HG02588 (cell line): Measurements from ENCODE around the gene ACACA.
"Not testable (repeated sequence)": the region's sequence is repeated elsewhere in the genome, so short reads cannot be mapped to it uniquely, and the experiment has no call there.

Experiments used
- ATAC-seq: cut with Tn5 transposase; IDR thresholded peaks from one replicate; pipeline ENCODE4 v1.9.1; 2021; ENCODE audit warnings: mild to moderate bottlenecking, moderate library complexity; ENCODE audit not compliant: unreplicated experiment

ACACA gene

DNA sequence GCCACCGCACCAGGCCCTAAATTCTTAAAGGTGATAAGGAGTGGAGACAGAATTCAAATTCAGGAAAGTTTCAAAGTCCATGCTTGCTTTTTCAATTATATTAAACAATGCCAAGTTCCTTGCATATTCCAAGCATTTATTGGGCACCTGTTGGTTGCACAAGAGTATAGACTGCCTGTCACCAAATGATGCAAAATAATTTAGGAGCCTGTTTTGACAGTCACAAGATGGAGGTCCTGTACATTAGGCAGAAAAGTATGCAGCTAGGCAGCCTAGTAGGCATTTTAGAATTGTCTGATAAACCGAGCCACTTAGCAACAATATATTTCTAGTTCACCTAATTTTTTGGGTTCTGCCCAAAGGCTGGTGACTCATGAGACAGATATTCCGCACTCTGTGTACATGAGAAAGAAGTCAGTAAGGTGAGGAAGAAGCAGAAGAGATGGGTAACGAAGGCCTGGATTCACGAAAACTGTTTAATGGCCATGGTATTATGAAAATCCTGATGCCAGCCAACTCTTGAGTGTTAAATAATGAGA is 7.3 kb downstream of the ACACA start:
- ATAC-seq = no peak

DNA sequence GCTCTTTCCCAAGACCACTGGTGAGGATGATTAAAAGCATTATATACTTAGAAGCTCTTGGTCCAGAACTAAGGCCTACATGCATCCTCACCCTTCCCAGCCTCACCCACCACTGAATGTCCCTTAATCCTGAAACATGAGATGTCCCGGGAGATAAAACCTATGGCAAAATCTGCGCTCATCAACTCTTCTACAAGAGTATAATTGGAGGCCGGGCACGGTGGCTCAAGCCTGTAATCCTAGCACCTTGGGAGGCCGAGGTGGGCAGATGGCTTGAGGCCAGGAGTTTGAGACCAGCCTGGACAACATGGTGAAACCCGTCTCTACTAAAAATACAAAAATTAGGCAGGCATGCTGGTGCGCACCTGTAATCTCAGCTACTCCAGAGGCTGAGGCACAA is 13.3 kb downstream of the ACACA start:
- ATAC-seq = no peak

DNA sequence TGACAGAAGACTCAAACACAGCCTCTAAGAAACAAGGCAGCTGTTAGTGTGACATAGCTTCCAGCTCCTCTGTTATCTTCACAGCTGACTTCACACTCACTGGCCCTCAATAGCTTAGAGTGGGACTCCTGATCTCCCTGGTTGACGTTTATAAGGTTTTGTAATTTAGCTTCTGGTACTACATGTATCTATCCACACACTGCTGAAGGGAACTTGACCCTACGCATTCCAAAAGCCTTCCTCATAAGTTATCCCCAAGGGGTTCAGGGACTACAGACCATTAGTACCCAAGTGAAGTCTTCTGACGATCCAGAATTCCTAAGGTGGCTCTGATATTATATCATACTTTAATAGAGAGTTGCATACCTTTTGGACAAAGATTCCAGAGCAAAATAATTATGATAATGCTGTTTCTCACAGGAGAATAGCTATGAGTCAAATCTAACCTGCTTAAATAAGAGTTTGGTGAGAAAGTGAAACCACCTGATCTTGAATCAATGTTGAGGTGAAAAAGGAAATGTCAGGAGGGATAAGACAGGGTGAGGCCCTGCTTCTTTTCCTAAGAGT is 14.5 kb downstream of the ACACA start:
- ATAC-seq = no peak

DNA sequence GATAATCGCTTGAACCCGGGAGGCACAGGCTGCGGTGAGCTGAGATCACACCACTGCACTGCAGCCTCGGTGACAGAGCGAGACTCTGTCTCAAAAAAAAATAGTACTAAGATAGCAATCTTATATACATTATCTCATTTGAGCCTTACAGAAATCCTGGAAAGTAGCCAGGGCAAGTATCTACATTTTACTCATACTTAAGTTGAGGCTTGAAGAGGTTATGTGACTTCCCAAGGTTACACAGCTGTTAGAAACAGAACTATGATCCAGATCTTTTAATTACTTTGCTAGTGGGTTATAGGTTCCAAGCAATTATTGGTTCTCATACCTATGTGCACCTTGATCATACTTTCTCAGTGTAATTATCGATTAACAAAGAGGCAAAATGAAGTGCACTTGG is 15.5 kb downstream of the ACACA start:
- no peak for ATAC-seq

DNA sequence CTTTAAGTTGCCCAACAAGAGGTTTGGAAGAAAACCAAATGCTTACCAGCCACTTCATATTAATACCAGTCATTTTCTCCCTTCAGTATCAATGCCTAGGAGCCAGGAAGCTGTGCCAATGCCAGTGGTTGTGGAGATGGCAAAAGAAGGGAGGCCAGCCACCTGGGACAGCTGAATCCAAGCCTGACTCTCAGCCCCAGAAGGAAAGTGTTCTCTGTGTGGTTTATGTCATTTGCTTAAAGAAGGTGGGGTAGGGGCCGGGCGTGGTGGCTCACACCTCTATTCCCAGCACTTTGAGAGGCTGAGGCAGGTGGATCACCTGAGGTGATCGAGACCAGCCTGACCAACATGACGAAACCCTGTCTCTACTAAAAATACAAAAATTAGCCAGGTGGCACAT is 17.5 kb downstream of the ACACA start:
- no peak for ATAC-seq

DNA sequence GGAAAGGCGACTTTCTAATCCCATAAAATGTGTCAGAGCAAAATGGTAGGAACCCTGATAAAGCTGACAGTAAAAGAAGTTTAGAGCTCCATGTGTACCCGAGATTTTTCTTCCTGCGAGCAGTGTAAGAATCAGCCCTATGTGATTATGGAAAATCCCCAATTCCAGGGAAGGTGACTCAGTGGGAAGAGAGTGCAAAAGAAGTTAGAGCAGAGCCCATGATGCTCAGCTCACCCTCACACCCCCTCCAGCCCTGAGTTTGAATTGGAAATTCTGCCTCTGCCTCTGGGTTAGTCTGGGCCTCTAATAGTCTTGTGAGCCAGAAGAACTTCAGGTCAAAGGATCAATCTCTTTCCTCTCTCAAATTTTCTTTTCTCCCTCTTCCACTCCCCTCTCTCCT is 18.4 kb downstream of the ACACA start:
- no peak for ATAC-seq

DNA sequence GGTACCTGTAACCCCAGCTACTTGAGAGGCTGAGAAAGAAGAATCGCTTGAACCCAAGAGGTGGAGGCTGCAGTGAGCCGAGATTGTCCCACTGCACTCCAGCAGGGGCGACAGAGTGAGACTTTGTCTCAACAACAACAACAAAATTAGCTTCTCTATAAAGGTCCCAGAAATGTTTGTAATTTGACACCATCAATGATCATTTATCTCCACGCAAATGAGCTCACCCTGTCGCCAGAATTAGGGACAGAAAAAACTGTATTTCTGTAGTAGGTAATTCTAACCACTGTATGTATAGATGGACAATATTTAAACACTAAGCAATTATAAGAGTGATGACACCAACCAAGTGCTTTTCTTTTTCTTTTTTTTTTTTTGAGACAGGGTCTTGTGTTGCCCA is 20.2 kb downstream of the ACACA start:
- no peak for ATAC-seq

DNA sequence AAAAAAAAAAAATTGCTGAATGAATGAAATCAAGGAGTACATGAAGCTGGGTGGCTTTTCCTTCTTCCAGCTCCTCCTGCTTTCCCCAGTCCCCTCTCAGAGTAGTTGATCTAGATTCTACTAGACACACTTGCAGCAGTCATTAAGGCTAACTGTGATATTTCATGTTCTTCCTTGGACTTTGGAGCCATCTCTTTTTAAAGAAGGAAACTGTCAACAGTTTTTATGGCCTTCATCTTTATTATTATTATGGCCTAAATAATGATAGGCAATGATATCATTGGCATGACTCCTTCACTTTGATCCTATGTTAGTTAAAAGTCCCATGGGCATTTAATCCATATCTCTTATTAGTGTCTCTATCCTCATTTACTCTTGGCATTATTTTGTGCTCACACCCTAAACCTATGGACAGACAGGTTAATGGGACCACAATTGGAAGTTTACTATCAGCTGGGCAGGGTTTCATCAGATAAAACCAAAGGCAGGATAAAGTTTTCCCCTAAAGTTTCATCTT is 21.1 kb downstream of the ACACA start:
- no peak for ATAC-seq

DNA sequence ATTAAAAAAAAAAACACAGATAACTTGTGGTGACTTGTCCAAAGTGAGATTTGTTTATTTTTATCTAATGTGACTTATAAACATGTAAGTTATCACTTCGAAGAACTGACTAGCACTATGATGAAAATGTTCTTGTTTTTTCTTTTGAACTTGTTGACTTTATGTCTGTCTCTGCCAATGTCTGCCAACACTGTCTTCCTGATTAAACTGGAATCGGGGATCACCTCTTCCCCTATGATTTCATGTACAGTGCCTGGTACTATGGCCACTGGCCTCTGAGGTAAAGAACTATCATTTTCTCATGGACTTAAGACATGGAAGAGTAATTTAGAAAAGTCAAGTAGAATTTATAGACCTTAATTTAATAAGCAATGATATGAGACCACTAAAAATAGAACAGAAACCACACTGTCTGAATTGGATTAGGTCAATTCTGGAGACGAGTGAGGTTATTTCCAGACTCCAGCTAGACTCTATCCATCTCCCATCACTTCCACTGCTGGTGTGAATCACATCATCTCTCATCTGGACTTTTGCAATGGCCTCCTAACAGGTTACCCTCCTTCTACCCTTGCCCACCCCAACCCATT is 22.0 kb downstream of the ACACA start:
- no peak for ATAC-seq

DNA sequence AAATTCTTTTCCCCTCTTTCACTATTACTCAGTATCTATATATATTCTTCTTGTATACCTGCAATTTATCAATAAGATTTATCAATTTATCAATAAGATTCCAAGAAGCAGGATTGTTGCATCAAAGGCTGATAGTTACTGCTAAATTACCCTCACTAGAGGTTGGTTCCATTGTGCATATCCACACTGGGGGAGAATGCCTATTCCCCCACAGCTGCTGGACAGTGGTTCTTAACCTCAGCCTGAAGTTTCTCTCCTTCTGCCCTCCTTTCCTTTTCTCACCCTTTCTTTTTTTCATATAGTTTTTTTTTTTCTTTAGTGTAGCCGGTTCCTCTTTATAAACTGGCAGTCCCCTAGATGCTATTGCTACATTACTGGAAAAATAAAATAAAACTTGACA is 24.6 kb downstream of the ACACA start:
- no peak for ATAC-seq

DNA sequence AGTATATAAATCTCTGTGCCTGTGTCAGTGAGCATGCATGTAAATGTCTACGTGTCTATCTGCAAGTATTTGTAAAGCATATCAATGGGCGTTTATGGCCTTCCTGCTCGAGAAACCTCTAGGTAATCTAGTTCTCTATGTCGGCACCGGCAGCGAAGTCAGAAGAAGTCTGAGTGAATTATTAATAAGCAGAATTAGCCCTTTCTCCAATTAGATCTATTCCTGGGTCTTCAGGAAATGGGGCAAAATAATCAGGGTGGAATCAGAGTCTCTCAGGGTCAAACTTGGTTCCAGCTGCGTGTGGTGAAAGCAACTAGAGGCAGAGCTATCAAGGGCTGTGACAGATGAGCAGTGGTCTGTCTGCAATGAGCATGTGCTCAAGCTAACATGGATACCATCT is 30.9 kb downstream of the ACACA start, which contains the start of gene C17orf78:
TSS of gene C17orf78 (plus strand) at position 280 of the 400 bp plus-strand sequence. CDS start at position 388, 108 bp downstream.
- ATAC-seq = no peak

DNA sequence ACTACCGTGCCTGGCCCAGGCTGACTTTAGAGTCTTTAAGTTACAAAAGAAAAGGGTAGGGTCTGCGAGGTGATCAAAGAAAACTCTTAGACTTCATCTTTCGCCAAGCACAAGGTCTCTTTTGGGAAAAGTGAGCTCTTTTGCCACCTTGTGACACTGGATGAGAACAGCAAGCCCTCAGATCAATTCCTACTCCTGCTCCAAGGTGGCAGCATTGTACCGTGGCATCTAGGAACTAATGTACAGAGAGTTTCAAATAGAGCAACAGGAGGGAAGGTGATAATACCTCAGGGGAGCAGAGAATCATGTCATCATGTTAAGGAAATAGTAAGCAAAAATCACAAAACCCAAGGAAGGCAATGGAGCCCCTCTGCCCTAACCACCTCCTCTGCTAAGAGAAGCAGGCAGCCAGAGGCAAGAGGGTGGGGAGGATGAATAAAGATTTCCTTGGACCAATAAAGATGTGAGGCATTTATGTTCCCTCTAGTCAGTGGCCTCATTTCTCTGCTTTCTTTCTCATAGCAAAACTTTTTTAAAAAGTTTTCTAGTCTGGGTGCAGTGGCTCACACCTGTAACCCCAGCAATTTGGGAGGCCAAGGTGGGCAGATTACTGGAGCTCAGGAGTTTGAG is 33.0 kb downstream of the ACACA start:
- ATAC-seq = peak; percentile 50

DNA sequence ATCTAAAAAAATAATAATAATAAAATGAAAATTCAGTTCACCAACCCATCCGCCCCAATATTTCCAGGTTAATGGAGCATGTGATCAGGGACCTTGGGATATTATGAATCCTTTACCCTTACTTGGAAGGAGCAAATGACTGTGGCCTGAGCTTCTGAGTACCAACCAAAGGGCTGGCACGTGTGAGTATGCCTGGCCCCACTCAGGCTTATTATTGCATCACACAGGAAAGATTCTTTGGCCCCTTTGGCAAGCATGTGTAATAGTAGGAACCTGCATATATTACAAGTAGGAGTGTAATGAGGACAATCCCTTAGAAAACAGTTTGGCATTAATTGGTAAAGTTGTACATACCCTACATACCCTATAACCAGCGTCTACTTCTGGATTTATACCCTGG is 38.1 kb downstream of the ACACA start:
- no peak for ATAC-seq

DNA sequence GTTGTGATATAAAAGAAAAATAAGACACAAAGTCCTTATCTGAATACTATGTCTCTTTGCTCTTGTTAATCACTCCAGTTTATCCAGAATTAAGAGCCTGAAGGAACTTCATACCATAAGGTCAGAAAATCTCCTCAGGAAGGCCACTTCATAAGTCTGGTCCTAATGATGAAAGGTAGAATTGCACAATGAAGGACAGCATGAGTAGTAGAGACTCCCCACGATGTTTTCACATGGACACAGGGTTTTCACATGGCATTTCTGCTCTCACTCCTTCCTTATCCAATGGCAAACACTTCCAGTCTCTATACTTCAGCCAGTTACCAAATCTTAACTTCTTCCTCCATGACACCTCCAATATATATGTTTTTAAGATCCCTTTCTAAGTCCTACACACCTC is 41.0 kb downstream of the ACACA start:
- ATAC-seq = no peak

DNA sequence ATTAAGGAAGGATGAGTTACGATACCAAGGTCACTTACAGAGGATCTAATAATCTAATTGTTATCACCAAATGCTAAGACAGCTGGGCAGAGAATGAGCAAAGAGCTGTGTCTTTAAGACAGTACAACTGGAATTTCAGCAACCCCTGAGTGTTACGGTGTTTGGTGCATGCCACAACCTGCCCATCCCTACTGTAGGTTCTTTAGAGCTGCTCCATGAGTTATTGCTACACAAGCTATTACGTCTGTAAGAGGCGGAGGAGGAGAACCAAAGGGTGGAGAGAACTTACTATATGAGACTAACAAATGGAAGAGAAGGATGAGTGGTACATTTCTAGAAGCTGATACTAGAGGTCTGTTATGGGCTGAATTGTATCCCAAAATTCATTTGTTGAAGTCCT is 45.1 kb downstream of the ACACA start:
- no peak for ATAC-seq

DNA sequence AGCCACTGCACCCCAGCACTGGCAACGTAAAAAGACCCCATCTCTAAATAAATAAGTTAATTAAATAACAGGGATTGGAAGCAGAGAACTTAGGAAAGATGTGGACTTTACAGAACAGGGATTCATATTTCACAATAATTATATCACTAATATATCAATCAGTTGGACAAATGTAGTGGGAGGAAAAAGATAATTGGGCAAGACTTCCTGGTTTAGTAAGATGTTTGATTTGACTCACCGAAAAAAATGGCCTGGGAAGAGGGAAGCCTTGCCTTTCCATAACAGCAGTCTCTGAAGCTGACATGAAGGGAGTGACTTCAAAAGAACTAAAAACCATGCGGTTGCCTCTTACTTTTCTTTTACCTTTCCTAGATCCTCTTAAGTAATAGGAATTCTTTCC is 46.0 kb downstream of the ACACA start:
- ATAC-seq = no peak

DNA sequence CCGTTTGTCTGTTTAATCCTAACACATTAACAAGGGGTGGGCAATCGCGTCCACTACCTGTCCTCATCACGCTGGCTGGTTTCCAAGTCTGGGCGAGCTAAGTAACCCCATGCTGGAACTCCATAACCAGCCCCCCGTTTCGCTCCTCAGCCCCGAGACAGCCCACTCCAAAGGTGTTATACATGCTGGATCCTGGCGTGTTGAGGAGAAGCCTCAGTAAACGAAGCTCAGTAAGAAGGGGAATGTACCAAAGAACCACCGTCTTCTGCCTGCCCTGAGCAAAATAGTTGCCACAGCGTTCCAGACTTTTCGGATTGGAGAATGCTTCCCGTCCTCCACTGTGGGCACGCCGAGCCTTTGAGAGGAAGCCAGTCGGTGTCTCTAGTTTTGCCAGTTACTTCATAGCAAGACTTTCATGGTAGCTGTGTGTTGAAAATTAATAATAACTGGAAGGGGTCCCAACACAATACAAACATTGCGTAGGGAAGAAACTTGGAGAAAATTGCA is 46.9 kb downstream of the ACACA start:
- ATAC-seq = no peak

DNA sequence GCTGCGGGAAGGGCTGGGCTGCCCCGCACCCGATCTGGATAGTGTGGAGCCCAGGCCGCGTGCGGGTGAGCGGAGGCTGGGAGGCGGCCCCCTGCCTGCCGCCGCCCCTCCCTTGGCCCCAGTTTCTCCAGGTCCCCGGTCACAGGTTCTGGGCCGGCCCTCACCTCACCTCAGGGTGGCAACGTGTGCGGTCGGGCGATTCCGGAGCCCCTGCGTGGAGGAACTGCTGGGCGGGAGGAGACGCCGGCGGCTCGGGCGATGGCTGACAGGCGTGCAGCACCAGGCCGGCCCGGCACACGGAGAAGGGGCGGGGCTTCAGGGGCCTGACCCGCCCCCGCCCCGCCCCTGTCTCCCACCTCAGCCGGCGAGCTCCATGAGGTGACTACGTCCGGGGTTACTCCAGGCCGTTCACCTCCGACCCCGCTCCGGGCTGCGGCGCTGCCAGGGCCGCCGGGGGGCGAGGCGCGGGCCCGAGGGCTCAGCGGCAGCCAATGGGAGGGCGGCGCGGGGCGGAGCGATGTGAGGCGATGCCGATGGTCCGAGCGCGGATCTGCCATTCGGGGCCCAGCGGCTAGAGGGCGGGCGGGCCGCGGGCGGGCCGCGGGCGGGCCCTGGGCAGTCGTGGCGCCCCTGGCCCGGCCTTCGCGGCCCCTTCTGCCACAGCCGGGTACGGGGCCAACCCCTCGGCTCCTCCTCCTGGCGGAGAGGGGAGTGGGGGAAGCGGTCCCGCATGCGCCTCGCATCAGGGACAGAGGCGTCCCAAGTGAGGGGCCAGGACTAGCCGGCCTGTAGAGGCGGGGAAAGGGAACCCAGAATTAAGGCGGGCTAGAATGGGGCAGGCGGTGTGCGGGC is 47.6 kb downstream of the ACACA start:
- peak; percentile 89 for ATAC-seq

DNA sequence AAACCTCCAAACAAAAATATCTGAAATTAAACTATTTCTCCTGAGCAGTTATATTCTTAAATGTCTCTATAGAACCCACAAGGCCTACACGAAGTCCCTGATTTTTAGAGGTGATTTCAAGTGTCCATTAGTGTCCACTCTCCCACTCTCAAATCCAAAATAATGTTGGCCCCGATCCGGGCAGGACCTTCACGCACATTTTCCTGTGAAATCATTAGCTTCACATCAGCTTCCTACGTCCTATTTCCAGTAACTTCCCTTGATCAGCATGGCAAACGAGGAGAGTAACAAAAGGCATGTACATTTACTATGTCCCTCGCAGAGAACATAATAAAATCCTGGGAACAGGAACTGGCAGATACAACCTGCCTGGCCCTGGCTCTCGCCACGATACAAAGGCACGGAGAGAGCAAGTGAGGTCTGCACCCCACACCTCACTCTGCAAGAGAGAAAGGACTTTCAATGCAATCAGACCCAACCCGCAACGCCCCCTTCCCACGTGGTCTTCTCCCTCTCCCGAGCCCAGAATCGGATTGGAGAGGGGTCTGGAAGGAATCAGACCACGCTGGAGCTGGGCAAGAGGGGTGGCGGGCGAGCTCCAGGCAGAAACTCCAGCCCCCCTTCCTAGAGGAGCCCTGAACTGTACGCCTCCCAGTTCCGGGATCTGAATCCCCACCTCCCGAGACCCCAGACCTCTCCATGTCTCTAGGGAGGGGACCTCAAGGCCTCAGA is 48.4 kb downstream of the ACACA start:
- no peak for ATAC-seq

DNA sequence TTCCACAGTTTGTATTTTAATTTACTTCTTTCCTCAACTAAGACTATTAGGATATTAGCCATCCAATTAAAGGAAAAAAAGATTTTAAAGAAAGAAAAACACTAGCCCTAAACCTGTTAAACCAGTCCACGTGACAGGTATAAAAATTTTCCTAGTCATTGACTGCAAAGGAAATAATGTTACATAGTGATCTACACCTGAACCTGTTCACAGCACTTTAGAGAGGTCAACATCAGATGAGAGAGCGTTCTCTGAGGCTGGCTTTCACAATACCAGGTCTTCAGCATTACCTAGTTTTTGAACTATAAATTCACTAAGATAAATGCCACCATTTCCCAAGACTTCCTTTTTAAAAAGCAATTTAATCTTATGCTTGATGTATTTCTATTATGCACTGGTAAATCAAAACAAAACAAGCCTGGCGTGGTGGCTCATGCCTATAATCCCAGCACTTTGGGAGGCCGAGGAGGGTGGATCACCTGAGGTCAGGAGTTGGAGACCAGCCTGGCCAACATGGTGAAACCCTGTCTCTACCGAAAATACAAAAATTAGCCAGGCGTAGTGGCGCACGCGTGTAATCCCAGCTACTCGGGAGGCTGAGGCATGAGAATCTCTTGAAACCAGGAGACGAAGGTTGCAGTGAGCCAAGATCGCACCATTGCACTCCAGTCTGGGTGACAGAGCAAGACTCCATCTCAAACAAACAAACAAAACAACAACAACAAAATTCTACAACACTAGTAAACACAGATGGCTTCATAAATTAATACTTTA is 49.7 kb downstream of the ACACA start:
- not testable (repeated sequence) for ATAC-seq
